NT2/D1 (cell line): ENCODE measurements around the gene IGF2R.
"Not testable (repeated sequence)": the region's sequence is repeated elsewhere in the genome, so short reads cannot be mapped to it uniquely, and the experiment has no call there.

Source experiments
- DNase-seq: peaks from one replicate; pipeline ENCODE4 v3.0.0-alpha.2; 2011; ENCODE audit warnings: low read depth, low spot score
- H3K27me3 ChIP-seq: 2 replicates; pipeline ENCODE4 v1.6.0; 2011; ENCODE audit warnings: mild to moderate bottlenecking; ENCODE audit not compliant: insufficient read length, insufficient read depth
- H3K36me3 ChIP-seq: 2 replicates; pipeline ENCODE4 v1.6.1; 2011; ENCODE audit warnings: mild to moderate bottlenecking, low read length, mixed read lengths; ENCODE audit not compliant: insufficient read depth, insufficient read length
- H3K4me1 ChIP-seq: 2 replicates; pipeline ENCODE4 v1.5.1; 2011; ENCODE audit not compliant: insufficient read depth, insufficient read length
- H3K4me3 ChIP-seq: 2 replicates; pipeline ENCODE4 v1.5.1; 2011; ENCODE audit warnings: low read depth; ENCODE audit not compliant: insufficient read length
- H3K9ac ChIP-seq: 2 replicates; pipeline ENCODE4 v1.6.0; 2011; ENCODE audit warnings: low read depth; ENCODE audit not compliant: insufficient read length
- H3K9me3 ChIP-seq: 2 replicates; pipeline ENCODE4 v1.5.1; 2011; ENCODE audit warnings: mild to moderate bottlenecking, low read length; ENCODE audit not compliant: insufficient read depth
- SUZ12 ChIP-seq: IDR thresholded peaks from 2 replicates; pipeline ENCODE4 v1.6.1; 2011; ENCODE audit not compliant: insufficient read length, insufficient read depth; ENCODE audit errors: extremely low read depth
- YY1 ChIP-seq: IDR thresholded peaks from 2 replicates; pipeline ENCODE4 v1.6.1; 2011; ENCODE audit not compliant: insufficient read length, insufficient read depth
- ZNF274 ChIP-seq: IDR thresholded peaks from 2 replicates; pipeline ENCODE4 v1.6.1; 2011; ENCODE audit warnings: mild to moderate bottlenecking, low read depth, low read length

Gene IGF2R

DNA sequence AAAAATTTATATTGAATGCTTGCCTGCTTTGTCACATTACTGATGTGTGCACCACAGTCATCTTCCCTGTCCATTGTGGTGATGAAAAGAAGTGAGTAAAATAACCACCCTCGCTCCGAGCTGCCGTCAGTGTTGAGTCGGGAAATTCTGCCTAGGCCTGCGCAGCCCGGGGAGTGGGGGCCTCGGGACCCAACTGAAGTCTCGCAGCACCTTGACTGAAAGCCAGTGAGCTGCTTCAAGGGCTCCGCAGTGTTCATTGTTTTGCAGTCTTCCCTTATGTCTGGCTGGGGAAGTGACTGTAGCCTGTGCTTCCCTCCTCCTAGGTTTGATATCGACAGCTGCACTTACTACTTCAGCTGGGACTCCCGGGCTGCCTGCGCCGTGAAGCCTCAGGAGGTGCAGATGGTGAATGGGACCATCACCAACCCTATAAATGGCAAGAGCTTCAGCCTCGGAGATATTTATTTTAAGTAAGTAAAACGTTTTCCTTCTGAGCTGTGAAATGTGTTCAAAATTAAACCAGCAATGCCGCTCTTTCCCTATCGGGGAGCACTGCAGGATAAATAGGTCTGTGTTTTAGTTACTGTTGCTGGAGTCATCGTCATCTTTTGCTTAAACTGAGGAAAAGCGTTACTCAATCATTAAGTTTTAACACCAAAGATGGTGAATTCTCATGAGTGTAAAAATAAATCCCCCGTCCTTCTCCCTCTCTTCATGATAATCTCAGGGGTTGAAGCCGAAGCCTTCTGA is 120.1 kb downstream of the IGF2R start:
- H3K9ac ChIP-seq, result no peak overlapping the region
- H3K36me3 ChIP-seq, result peaks cover 88% of the 10 kb centered on the region

GRCh38 chr6:160089534-160089897 is 120.6 kb downstream of the IGF2R start:
- no peaks in the 10 kb centered on the region for H3K9me3 ChIP-seq
- TF ChIP-seq YY1, result no peak
- TF ChIP-seq ZNF274, result no peak
- no peak for TF ChIP-seq SUZ12
- DNase-seq, result no peak

More for the DNA sequence above, 120.1 kb downstream of the IGF2R start:
- DNase-seq, result no peak
- no peak for TF ChIP-seq ZNF274
- no peak for TF ChIP-seq YY1
- no peak for TF ChIP-seq SUZ12
- Histone ChIP-seq H3K27me3 (no peaks in the 10 kb centered on the region), H3K4me1 (no peaks in the 10 kb centered on the region), H3K4me3 (no peak overlapping the region), H3K9me3 (no peaks in the 10 kb centered on the region)

GRCh38 chr6:160090442-160091239 is 121.8 kb downstream of the IGF2R start:
- peaks cover 82% of the 10 kb centered on the region for H3K36me3 ChIP-seq
- not testable (repeated sequence) for H3K4me3 ChIP-seq, H3K9me3 ChIP-seq, H3K4me1 ChIP-seq, DNase-seq, H3K27me3 ChIP-seq, H3K9ac ChIP-seq

More at GRCh38 chr6:160089534-160089897, 120.6 kb downstream of the IGF2R start:
- Histone ChIP-seq H3K9ac (no peak overlapping the region), H3K36me3 (peaks cover 87% of the 10 kb centered on the region), H3K4me3 (no peak overlapping the region), H3K27me3 (no peaks in the 10 kb centered on the region), H3K4me1 (no peaks in the 10 kb centered on the region)

GRCh38 chr6:160092176-160092575 is 123.3 kb downstream of the IGF2R start:
- not testable (repeated sequence) for H3K4me1 ChIP-seq, H3K9me3 ChIP-seq, H3K4me3 ChIP-seq, DNase-seq, H3K27me3 ChIP-seq, H3K9ac ChIP-seq
- H3K36me3 ChIP-seq, result peaks cover 78% of the 10 kb centered on the region

- no peaks in the 10 kb centered on the region for H3K4me1 ChIP-seq
- H3K9me3 ChIP-seq, result no peaks in the 10 kb centered on the region
- no peak for TF ChIP-seq SUZ12
- TF ChIP-seq ZNF274, result no peak
- H3K4me3 ChIP-seq, result no peak overlapping the region
- no peak for DNase-seq
- H3K9ac ChIP-seq, result no peak overlapping the region
- peaks cover 81% of the 10 kb centered on the region for H3K36me3 ChIP-seq
- no peaks in the 10 kb centered on the region for H3K27me3 ChIP-seq
Measured at GRCh38 chr6:160092602-160093001, 123.7 kb downstream of the IGF2R start.

DNA sequence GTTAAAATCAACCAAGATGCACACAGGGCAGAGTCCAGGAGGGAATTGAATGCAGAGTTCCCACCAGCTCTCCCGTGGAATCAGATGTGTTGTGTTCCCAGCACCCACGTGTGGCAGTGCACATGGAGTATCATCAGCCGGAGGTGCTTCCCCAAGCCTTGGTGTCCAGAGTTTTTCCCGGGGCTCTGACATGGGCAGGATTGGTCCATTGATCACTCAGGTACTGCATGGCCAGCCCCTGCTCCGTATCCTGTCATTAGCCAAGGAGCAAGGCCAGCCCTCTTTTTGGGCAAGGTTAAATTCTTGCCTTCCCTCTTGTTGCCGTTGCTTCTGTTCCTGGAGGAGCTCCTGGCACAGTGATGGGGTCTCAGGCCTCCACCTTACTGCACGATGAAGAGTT is 124.2 kb downstream of the IGF2R start:
- Histone ChIP-seq H3K27me3 (no peaks in the 10 kb centered on the region), H3K4me3 (no peak overlapping the region), H3K4me1 (no peaks in the 10 kb centered on the region), H3K9ac (no peak overlapping the region), H3K36me3 (peaks cover 80% of the 10 kb centered on the region), H3K9me3 (no peaks in the 10 kb centered on the region)
- TF ChIP-seq YY1 (no peak), ZNF274 (no peak), SUZ12 (no peak)
- no peak for DNase-seq

- no peak for TF ChIP-seq ZNF274
- TF ChIP-seq SUZ12, result no peak
- no peak for TF ChIP-seq YY1
- Histone ChIP-seq H3K27me3 (no peaks in the 10 kb centered on the region), H3K36me3 (peaks cover 80% of the 10 kb centered on the region), H3K9ac (no peak overlapping the region), H3K4me1 (no peaks in the 10 kb centered on the region), H3K4me3 (no peak overlapping the region), H3K9me3 (no peaks in the 10 kb centered on the region)
- no peak for DNase-seq
Measured at GRCh38 chr6:160093946-160094345, 125.1 kb downstream of the IGF2R start.
